Brain microvascular endothelial cell (primary cell): ENCODE measurements around the gene TFDP1.

Experiments
- DNase-seq: peaks from one replicate; pipeline ENCODE4 v3.0.0-alpha.2; 2020
- H3K27ac ChIP-seq: fragments of 250-450 bp; sonication (Bioruptor Pico); 2 replicates; pipeline ENCODE4 v1.5.1; 2020; ENCODE audit warnings: mild to moderate bottlenecking, moderate library complexity
- H3K27me3 ChIP-seq: fragments of 250-450 bp; sonication (Bioruptor Pico); replicated peaks from 2 replicates; pipeline ENCODE4 v1.5.1; 2020; ENCODE audit warnings: mild to moderate bottlenecking
- H3K36me3 ChIP-seq: fragments of 250-450 bp; sonication (Bioruptor Pico); replicated peaks from 2 replicates; pipeline ENCODE4 v1.5.1; 2020; ENCODE audit warnings: mild to moderate bottlenecking
- H3K4me3 ChIP-seq: 2 replicates; pipeline ENCODE4 v1.5.1; 2011; ENCODE audit warnings: low read depth, mild to moderate bottlenecking, control low read depth, low read length, moderate library complexity
- in situ Hi-C: cut with HindIII; loops from 2 replicates; pipeline ENCODE4 v1.10.0; 2017; ENCODE audit warnings: low sequenced_read_pairs, low pct_ligation_motif_present
- TF ChIP-seq, protein P1 (sequence below): IDR thresholded peaks from 2 replicates; pipeline ENCODE4 v1.5.1; 2011; ENCODE audit warnings: low read depth, mild to moderate bottlenecking, moderate library complexity, low read length, control low read depth, inconsistent platforms; ENCODE audit errors: missing control alignments

Gene TFDP1

DNA sequence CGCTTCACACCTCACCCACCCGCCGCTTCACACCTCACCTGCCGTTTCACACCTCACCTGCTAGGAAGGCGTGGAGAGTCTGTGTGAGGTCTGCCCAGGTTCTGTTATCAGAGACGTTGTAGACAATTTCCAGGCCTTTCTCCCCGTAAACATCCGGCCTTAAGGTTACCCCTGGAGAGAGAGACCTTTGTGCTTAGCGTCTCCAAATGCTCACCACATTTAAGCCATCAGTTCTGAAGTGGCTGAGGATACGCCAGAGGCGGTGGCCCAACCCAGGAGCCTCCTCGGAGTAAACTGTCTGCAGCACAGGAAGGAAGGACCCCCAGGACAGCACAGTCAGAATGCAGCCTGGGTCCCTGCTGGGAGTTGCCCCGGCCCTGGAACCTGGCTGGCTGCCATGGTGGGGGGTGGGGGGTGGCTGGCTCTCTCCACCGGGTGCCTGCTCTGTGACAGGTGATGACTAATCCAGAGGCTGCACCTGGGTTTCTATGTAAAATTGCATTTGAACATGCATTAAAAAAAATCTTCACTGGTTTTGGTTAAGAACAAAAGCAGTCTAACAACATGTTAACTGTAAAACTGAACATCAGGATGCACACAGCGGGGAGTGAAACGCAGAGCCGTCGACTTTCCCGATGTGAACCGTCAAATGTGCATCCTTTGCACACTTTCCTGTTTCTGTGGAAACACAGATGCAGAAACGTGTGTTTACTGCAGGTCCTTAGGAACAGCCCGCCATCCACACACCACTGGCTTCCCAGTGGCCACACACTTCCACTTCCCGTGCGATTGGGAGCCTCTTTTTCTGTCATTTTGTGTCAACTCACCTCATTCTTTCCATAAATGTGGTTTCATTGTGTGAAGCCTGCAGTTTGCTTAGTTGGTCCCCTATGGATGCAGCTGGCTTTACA is 69.0 kb downstream of the TFDP1 start:
- DNase-seq: no peak
- H3K36me3 ChIP-seq: no peaks in the 10 kb centered on the region
- H3K4me3 ChIP-seq: no peak overlapping the region
- TF ChIP-seq, protein P1, sequence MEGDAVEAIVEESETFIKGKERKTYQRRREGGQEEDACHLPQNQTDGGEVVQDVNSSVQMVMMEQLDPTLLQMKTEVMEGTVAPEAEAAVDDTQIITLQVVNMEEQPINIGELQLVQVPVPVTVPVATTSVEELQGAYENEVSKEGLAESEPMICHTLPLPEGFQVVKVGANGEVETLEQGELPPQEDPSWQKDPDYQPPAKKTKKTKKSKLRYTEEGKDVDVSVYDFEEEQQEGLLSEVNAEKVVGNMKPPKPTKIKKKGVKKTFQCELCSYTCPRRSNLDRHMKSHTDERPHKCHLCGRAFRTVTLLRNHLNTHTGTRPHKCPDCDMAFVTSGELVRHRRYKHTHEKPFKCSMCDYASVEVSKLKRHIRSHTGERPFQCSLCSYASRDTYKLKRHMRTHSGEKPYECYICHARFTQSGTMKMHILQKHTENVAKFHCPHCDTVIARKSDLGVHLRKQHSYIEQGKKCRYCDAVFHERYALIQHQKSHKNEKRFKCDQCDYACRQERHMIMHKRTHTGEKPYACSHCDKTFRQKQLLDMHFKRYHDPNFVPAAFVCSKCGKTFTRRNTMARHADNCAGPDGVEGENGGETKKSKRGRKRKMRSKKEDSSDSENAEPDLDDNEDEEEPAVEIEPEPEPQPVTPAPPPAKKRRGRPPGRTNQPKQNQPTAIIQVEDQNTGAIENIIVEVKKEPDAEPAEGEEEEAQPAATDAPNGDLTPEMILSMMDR: no peak
- in situ Hi-C loops: no loop called here
- no peak overlapping the region for H3K27ac ChIP-seq
- no peaks in the 10 kb centered on the region for H3K27me3 ChIP-seq

DNA sequence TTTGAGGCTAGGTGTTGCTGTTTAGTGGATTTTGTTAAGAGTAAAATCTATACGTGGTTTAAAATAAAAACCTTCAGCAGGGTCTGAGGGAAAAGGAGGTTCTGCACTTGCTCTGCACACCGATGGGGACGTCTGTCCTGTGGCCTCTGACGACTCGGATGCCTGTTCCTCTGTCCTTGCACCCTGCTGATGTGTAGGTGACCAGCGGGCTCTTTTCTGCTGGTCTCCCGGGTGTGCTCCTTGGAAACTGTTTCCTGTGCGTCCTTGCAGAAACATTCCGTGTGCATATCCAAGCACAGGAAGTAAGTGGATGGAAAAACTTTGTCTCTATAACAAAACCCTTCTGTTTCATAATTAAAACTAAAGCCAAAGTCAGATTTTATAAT is 69.6 kb downstream of the TFDP1 start:
- H3K27ac ChIP-seq: no peak overlapping the region
- TF ChIP-seq, protein P1: no peak
- no peak overlapping the region for H3K4me3 ChIP-seq
- no peaks in the 10 kb centered on the region for H3K27me3 ChIP-seq
- DNase-seq: no peak
- in situ Hi-C loops: no loop called here
- no peaks in the 10 kb centered on the region for H3K36me3 ChIP-seq

DNA sequence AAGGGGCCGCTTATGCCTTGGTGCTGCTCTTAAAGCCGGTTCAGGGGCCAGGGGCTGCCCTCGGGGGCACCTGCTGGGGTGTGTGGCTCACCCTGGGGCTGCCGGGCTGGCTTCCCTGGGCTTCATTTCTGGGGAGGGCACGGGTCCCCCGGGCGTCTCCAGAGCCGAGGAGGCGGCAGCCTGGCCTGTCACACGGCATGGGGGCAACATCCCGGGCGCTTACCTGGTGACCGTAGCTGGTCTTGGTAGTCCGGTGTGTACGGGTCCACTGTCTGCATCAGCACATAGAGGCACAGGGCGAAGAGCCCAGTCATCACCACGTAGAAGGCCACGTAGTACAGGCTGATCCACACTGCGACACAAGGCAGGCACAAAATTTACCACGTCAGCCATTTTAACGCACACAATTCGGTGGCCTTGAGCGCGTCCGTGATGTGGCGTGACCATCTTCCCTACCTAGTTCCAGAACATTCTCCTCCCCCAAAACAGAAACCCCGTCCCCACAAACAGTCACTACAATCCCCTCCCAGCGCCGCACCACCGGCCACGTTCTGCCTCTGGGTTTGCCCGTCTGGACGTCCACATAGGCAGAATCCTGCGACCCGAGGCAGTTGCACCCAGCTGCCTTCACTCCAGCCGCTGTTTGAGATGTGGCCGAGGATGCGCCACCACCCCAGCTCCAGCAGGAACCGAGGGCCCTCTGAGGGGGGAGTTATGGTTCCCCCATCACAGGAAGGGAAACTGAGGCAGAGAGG is 70.2 kb downstream of the TFDP1 start:
- DNase-seq: no peak
- no peaks in the 10 kb centered on the region for H3K27me3 ChIP-seq
- H3K36me3 ChIP-seq: no peaks in the 10 kb centered on the region
- in situ Hi-C loops: no loop called here
- H3K27ac ChIP-seq: no peak overlapping the region
- H3K4me3 ChIP-seq: no peak overlapping the region
- TF ChIP-seq, protein P1: no peak

DNA sequence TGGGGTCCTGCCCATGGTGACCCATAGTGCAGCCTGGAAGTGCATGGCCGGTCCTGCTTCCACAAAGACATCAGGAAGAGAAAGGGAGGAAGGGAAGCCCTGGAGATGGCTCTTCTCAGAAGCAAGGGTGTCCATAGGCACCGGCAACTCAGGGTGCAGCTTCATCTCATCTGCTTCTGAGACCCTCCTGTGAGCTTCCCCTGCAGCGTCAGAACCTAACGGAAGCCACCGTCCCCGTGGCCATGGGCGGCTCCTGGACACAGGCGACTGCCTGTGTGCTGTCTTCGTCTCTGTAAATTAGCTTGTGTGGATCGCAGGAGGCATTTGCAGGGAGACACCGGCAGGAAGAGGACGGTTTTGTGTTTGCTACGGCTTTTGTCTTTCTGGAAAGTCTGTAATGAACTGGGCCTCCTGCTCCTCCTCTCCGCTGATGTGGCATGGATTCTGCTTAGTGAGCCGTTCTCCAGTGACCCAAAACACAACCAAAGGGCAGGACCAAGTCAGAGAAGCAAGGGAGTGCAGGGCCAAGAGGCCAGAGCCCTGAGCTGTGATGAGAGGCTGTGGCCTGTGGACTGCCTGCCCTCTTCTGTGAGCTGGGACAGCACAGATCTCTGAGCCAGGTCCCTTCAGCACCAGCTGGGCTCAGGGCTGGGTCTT is 70.9 kb downstream of the TFDP1 start:
- DNase-seq: no peak
- TF ChIP-seq, protein P1: no peak
- no peak overlapping the region for H3K27ac ChIP-seq
- in situ Hi-C loops: no loop called here
- no peaks in the 10 kb centered on the region for H3K27me3 ChIP-seq
- H3K36me3 ChIP-seq: no peaks in the 10 kb centered on the region
- H3K4me3 ChIP-seq: no peak overlapping the region

DNA sequence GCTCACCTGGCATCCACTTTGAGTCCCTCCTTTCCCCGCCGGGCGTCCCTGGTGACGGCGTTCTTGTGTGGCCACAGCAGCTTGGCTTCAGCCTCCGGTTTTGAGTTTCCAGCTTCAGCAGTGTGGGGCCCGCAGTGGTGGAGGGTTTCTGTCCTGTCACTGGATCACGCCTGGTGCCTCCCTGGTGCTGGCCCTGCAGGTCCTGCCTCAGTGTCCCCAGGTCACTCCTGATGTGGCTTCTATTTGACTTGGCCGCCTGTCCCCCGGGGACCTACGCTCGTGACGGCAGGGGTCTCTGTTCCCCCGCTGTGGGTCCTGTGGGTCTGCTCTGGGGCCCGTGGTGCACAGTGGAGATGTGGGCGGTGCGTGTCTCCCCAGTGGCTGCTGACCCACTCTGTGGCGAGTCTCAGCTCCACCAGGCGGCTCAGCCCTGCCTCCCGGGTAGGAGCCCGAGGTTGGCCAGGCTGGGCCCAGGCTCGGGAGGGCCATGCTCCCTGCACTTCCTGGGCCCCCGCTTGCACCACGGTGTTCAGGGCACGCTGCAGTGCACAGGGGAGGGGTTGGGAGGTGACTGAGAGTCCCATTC is 71.5 kb downstream of the TFDP1 start:
- H3K36me3 ChIP-seq: no peaks in the 10 kb centered on the region
- TF ChIP-seq, protein P1: no peak
- in situ Hi-C loops: no loop called here
- no peaks in the 10 kb centered on the region for H3K27me3 ChIP-seq
- no peak for DNase-seq
- H3K4me3 ChIP-seq: no peak overlapping the region
- no peak overlapping the region for H3K27ac ChIP-seq
